Neuronal stem cell (in vitro differentiated cells): ENCODE results near the gene RASAL1.

Experiments
- DNase-seq: peaks from one replicate; pipeline ENCODE4 v3.0.0-alpha.2; 2013; ENCODE audit warnings: low spot score
- H2AFZ ChIP-seq: one replicate; pipeline ENCODE4 v1.6.1; 2013; ENCODE audit warnings: mild to moderate bottlenecking, low read length, inconsistent platforms
- H2AK5ac ChIP-seq: 2 replicates; pipeline ENCODE4 v1.6.1; 2013; ENCODE audit warnings: low read depth, mild to moderate bottlenecking, inconsistent platforms, low read length, moderate library complexity, mixed read lengths
- H2BK120ac ChIP-seq: 2 replicates; pipeline ENCODE4 v1.6.1; 2013; ENCODE audit warnings: low read depth, mild to moderate bottlenecking, inconsistent platforms, low read length, moderate library complexity, mixed read lengths
- H2BK12ac ChIP-seq: one replicate; pipeline ENCODE4 v1.6.1; 2013; ENCODE audit warnings: low read length, inconsistent platforms
- H2BK15ac ChIP-seq: 2 replicates; pipeline ENCODE4 v1.6.1; 2013; ENCODE audit warnings: mild to moderate bottlenecking, low read length, inconsistent platforms, mixed read lengths
- H2BK5ac ChIP-seq: one replicate; pipeline ENCODE4 v1.6.1; 2013; ENCODE audit warnings: inconsistent platforms, mild to moderate bottlenecking, low read length, moderate library complexity
- H3K14ac ChIP-seq: one replicate; pipeline ENCODE4 v1.6.1; 2013; ENCODE audit warnings: low read length, inconsistent platforms
- H3K18ac ChIP-seq: 2 replicates; pipeline ENCODE4 v1.6.1; 2013; ENCODE audit warnings: low read length, inconsistent platforms
- H3K23ac ChIP-seq: 2 replicates; pipeline ENCODE4 v1.6.1; 2013; ENCODE audit warnings: low read depth, mild to moderate bottlenecking, mixed read lengths, low read length, inconsistent platforms; ENCODE audit not compliant: poor library complexity
- H3K27ac ChIP-seq: replicated peaks from 3 replicates; pipeline ENCODE4 v1.5.1; 2013; ENCODE audit warnings: low read length, inconsistent platforms
- H3K27me3 ChIP-seq, 3 experiments: 2 replicates each; pipeline ENCODE4 v1.6.1; 2013; ENCODE audit warnings: low read length in 3 of 3, mild to moderate bottlenecking in 2 of 3, inconsistent platforms in 1 of 3, low read depth in 1 of 3, mixed read lengths in 1 of 3, moderate library complexity in 1 of 3; ENCODE audit not compliant: control insufficient read depth in 3 of 3, insufficient read depth in 3 of 3
- H3K36me3 ChIP-seq, 2 donors: replicated peaks in 1 of 2; 2 replicates each; pipeline ENCODE4 v1.6.1; 2013; ENCODE audit warnings: low read length in 2 of 2; ENCODE audit not compliant: control insufficient read depth in 2 of 2, insufficient read depth in 2 of 2
- H3K4ac ChIP-seq: 2 replicates; pipeline ENCODE4 v1.6.1; 2013; ENCODE audit warnings: inconsistent platforms, mild to moderate bottlenecking, low read length, moderate library complexity
- H3K4me1 ChIP-seq, 2 donors: 1 replicate in 1 of 2; 2 replicates in 1 of 2; pipeline ENCODE4 v1.6.1; 2013; ENCODE audit warnings: low read length in 2 of 2, low read depth in 1 of 2; ENCODE audit not compliant: control insufficient read depth in 2 of 2, insufficient read depth in 1 of 2
- H3K4me2 ChIP-seq: one replicate; pipeline ENCODE4 v1.6.1; 2013; ENCODE audit warnings: mild to moderate bottlenecking, low read length, inconsistent platforms; ENCODE audit not compliant: insufficient read depth, poor library complexity, severe bottlenecking
- H3K4me3 ChIP-seq, 2 donors: 2 replicates each; pipeline ENCODE4 v1.5.1; 2013; ENCODE audit warnings: low read length in 2 of 2, mild to moderate bottlenecking in 2 of 2, inconsistent platforms in 1 of 2, moderate library complexity in 1 of 2
- H3K79me1 ChIP-seq: one replicate; pipeline ENCODE4 v1.6.1; 2013; ENCODE audit warnings: low read depth, mild to moderate bottlenecking, inconsistent platforms, low read length, moderate library complexity
- H3K9ac ChIP-seq: one replicate; pipeline ENCODE4 v1.6.1; 2013; ENCODE audit warnings: mild to moderate bottlenecking, low read depth, low read length, inconsistent platforms; ENCODE audit not compliant: poor library complexity
- H3K9me3 ChIP-seq, 2 donors: replicated peaks in 1 of 2; 2 replicates each; pipeline versions ENCODE3 to v1.6.1; 2013; ENCODE audit warnings: low read length in 2 of 2, mild to moderate bottlenecking in 2 of 2, inconsistent platforms in 1 of 2, low read depth in 1 of 2, mixed read lengths in 1 of 2, moderate library complexity in 1 of 2; ENCODE audit not compliant: control insufficient read depth in 2 of 2, insufficient read depth in 1 of 2
- H4K8ac ChIP-seq: one replicate; pipeline ENCODE4 v1.6.1; 2013; ENCODE audit warnings: low read depth, mild to moderate bottlenecking, inconsistent platforms, low read length, moderate library complexity
- H4K91ac ChIP-seq: one replicate; pipeline ENCODE4 v1.6.1; 2013; ENCODE audit warnings: low read length, low read depth, mild to moderate bottlenecking, inconsistent platforms; ENCODE audit not compliant: poor library complexity
- WGBS, 2 donors: extraction: QIAGEN DNeasy Blood & Tissue Kit; methylation state at CpG; one replicate each; pipeline ENCODE4 v1.1.7; 2013; ENCODE audit warnings: missing lambda C conversion rate in 2 of 2, mixed read lengths in 1 of 2; ENCODE audit not compliant: insufficient read length in 2 of 2, insufficient replicate concordance in 1 of 2; ENCODE audit errors: extremely low coverage in 2 of 2; 5-methylcytosine and 5-hydroxymethylcytosine counted together

Gene RASAL1

GRCh38 chr12:113099364-113099763 is 36.2 kb downstream of the RASAL1 start:
- H2BK5ac ChIP-seq = no peak overlapping the region
- no peak overlapping the region for H3K4me3 ChIP-seq
- no peak overlapping the region for H4K91ac ChIP-seq
- H3K36me3 ChIP-seq = no peaks in the 10 kb centered on the region
- H2AFZ ChIP-seq = no peak overlapping the region
- H3K4me2 ChIP-seq = no peak overlapping the region
- no peak overlapping the region for H3K14ac ChIP-seq
- H3K23ac ChIP-seq = no peak overlapping the region
- no peaks in the 10 kb centered on the region for H3K9me3 ChIP-seq
- DNase-seq = no peak
- no peak overlapping the region for H3K9ac ChIP-seq
- no peak overlapping the region for H4K8ac ChIP-seq
- no peak overlapping the region for H2BK15ac ChIP-seq
- no peak overlapping the region for H3K18ac ChIP-seq
- H3K4me1 ChIP-seq = peaks cover 8 to 11% of the 10 kb centered on the region in 2 donors
- no peak overlapping the region for H3K4ac ChIP-seq
- peaks cover 0 to 11% (median 0%) of the 10 kb centered on the region in 3 experiments for H3K27me3 ChIP-seq
- no peak overlapping the region for H2BK12ac ChIP-seq
- no peak overlapping the region for H2BK120ac ChIP-seq
- H3K27ac ChIP-seq = no peak overlapping the region
- no peak overlapping the region for H2AK5ac ChIP-seq
- H3K79me1 ChIP-seq = peaks cover 2% of the 10 kb centered on the region

GRCh38 chr12:113098441-113099028 is 37.0 kb downstream of the RASAL1 start:
- H3K27me3 ChIP-seq = peaks cover 0 to 4% (median 0%) of the 10 kb centered on the region in 3 experiments
- no peak overlapping the region for H3K4me3 ChIP-seq
- no peak overlapping the region for H2BK12ac ChIP-seq
- no peak overlapping the region for H4K91ac ChIP-seq
- H3K4me1 ChIP-seq = peaks cover 8 to 11% of the 10 kb centered on the region in 2 donors
- peaks cover 2% of the 10 kb centered on the region for H3K79me1 ChIP-seq
- H4K8ac ChIP-seq = no peak overlapping the region
- H2BK5ac ChIP-seq = no peak overlapping the region
- no peaks in the 10 kb centered on the region for H3K36me3 ChIP-seq
- peak; percentile 56 for DNase-seq
- no peak overlapping the region for H3K14ac ChIP-seq
- no peak overlapping the region for H3K27ac ChIP-seq
- H3K9me3 ChIP-seq = no peaks in the 10 kb centered on the region
- no peak overlapping the region for H3K18ac ChIP-seq
- no peak overlapping the region for H2BK120ac ChIP-seq
- H2BK15ac ChIP-seq = no peak overlapping the region
- no CpG with 5 or more reads among the region's 15 CpGs for whole genome bisulfite sequencing, 2 donors
- H3K23ac ChIP-seq = no peak overlapping the region
- H2AK5ac ChIP-seq = no peak overlapping the region
- H3K9ac ChIP-seq = no peak overlapping the region
- H2AFZ ChIP-seq = peak overlapping the region; percentile 47
- no peak overlapping the region for H3K4ac ChIP-seq
- H3K4me2 ChIP-seq = no peak overlapping the region

DNA sequence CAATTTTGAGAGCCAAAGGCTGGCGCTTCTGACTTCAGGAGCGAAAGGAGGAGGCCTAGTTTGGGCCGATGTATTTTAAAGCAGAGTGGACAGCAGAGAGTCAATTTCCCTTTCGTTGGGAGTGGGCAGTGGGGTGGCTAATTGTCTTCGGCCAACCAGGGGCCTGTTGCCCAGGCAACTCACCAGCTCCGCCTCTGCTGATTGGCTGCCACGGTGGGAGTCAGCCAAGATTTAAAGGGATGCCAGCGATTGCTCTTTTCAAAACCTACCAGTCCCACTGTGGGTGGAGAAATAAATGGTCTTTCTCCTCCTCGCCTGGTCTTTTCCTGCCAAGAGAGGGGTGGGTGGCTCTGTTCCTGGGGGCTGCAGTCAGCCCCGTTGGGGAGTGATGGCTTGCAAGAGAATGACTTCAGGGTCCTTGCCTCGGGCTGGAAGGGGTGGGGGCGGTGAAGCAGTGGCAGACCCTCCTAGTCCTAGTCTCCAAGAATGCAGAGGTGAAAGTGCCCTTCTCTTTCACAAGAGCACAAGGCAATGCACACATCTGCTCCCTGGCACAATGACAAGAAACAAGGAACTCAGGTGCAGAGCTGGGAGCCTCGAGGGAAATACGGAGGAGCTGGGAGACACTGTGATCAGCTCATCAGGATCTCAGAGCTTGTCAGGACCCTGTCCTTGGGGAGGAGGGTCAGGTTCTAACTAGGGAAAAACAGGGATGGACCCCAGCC is 37.7 kb downstream of the RASAL1 start:
- Histone ChIP-seq H2AK5ac (no peak overlapping the region), H3K18ac (no peak overlapping the region), H3K14ac (no peak overlapping the region), H2BK15ac (no peak overlapping the region), H3K4ac (no peak overlapping the region), H3K9ac (no peak overlapping the region), H2AFZ (peak overlapping the region; percentile 47), H2BK120ac (no peak overlapping the region), H3K4me2 (peak overlapping the region; percentile 34), H3K27me3 (peaks cover 0 to 2% (median 0%) of the 10 kb centered on the region in 3 experiments), H3K4me1 (peaks cover 8 to 12% of the 10 kb centered on the region in 2 donors), H3K4me3 (no peak overlapping the region), H3K36me3 (no peaks in the 10 kb centered on the region), H3K9me3 (no peaks in the 10 kb centered on the region), H3K23ac (no peak overlapping the region), H2BK12ac (no peak overlapping the region), H3K27ac (no peak overlapping the region), H2BK5ac (no peak overlapping the region), H4K91ac (no peak overlapping the region), H3K79me1 (peaks cover 2% of the 10 kb centered on the region), H4K8ac (no peak overlapping the region)
- DNase-seq = peak; percentile 40
- no CpG with 5 or more reads among the region's 14 CpGs for WGBS, 2 donors

DNA sequence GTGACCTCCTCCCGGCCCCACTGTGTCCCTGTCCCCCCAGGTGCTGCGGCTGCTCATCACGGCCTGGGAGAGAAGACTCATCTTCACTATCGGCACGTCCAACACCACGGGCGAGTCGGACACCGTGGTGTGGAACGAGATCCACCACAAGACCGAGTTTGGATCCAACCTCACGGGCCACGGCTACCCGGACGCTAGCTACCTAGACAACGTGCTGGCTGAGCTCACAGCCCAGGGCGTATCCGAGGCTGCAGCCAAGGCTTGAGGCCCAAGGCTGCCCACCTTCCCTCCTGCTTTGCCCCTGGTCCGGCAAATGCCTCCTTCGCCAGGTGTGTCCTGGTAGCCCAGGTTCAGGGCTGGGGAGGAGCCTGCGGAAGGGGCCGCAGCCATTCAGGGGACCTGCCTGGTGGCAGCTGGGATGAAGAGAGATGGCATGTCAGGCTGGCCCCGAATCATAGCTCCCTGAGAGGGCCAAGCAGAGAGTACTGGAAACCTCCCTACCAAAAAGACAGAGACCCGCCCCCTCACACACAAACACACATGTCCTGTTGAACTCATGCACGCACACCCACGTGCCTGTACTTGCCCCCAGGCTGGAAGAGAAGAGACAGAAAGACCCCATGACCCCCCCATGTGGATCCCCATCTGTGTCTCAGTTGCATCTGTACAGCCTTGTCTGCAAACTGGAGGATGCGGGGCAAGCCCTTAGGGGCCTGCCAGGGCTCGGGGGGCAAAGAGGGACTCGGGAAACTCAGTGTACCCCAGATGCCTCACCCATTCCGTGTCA is 38.7 kb downstream of the RASAL1 start:
- no peak overlapping the region for H3K14ac ChIP-seq
- H3K27ac ChIP-seq = no peak overlapping the region
- WGBS, 2 donors = no CpG with 5 or more reads among the region's 30 CpGs
- no peak overlapping the region for H2AFZ ChIP-seq
- H2BK5ac ChIP-seq = no peak overlapping the region
- no peak overlapping the region for H3K4me2 ChIP-seq
- no peak overlapping the region for H3K4me3 ChIP-seq
- DNase-seq = no peak
- no peak overlapping the region for H4K91ac ChIP-seq
- peak overlapping the region; percentile 63 for H3K9ac ChIP-seq
- H3K9me3 ChIP-seq = no peaks in the 10 kb centered on the region
- no peaks in the 10 kb centered on the region for H3K36me3 ChIP-seq
- H3K4ac ChIP-seq = no peak overlapping the region
- H3K4me1 ChIP-seq = peaks cover 8 to 12% of the 10 kb centered on the region in 2 donors
- H2BK12ac ChIP-seq = no peak overlapping the region
- H4K8ac ChIP-seq = no peak overlapping the region
- H2BK120ac ChIP-seq = no peak overlapping the region
- H3K27me3 ChIP-seq = peaks cover 0 to 6% (median 0%) of the 10 kb centered on the region in 3 experiments
- H3K23ac ChIP-seq = no peak overlapping the region
- H2AK5ac ChIP-seq = peak overlapping the region; percentile 29
- peaks cover 2% of the 10 kb centered on the region for H3K79me1 ChIP-seq
- H3K18ac ChIP-seq = peak overlapping the region; percentile 9
- H2BK15ac ChIP-seq = peak overlapping the region; percentile 7
